DMS153 (cell line): ENCODE results near the gene MAGI2.
"Not testable (repeated sequence)": the region's sequence is repeated elsewhere in the genome, so short reads cannot be mapped to it uniquely, and the experiment has no call there.

Experiments used
- DNase-seq: peaks from one replicate; lab custom pipeline; 2025; lab: John Stamatoyannopoulos, UW

The MAGI2 gene

DNA sequence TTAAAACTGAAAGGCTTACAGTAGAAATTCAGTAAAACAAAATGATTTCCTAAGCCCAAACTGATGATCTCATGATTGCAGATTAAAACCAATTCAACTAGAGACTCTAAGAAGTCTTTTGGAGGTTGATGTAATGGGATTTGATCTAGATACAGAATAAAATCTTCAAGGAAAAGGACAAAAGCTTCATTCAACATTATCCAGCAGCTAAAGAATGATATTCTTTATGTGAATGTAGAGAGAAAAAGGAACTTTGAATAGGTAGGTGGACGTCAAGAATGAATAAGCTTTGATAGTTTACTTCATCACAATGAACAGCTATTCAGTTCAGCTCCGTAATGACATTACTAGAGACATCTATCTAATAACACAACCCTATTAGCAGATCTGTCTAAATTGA lies 910.5 kb downstream of the MAGI2 start:
- DNase-seq: no peak

DNA sequence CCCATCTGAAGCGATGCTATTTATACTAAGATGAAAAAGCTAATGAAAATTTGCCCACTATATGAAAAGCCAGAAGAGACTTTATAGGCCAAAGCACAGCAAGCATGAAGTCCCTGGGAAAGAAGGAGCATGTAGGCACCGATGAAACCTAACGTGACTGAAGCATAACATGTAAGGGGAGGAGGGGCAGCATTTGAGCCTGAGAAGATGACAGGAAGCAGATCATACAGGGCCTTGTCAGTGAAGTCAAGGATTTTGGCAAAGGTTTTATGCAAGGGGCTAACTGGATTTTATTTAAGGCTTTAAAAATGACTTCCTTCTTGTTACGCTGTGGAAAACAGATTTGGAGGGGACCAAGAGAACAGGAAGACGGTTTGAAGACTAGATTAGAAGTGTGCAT lies 910.9 kb downstream of the MAGI2 start:
- DNase-seq: no peak

DNA sequence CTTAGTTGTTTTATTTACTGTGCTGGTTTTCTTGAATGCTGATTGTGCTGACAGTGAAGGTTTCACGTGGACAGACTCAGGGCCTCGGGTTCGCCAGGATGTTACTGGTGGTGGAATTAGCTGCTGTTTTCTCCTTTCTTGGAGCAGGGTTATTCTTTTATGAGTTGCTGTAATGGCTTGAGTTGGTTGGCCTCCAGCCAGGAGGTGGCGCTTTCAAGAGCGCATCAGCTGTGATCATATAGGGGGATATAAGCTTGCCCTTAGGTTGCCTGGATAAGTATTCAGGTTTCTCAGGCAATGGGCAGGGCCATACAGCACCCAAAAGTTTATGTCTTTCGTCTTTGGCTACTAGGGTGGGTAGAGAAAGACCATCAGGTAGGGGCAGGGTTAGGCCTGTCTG lies 913.6 kb downstream of the MAGI2 start:
- DNase-seq: no peak

DNA sequence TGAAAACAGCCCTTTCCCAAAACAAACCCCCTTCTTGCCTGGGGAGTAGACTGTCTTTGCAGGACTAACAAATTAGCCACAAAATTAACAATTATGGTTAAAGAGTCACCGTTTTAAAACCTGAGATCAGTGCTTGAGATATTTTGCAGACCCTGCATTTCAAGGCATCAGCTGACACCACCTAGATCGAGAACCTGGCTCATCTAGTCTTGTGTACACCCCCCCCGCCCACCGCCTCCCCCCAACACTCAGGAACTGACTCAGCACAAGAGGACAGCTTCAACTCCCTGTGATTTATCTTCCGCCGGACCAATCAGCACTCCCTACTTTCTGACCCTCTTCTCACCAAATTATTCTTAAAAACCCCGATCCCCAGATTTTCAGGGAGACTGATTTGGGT lies 917.8 kb downstream of the MAGI2 start:
- no peak for DNase-seq

DNA sequence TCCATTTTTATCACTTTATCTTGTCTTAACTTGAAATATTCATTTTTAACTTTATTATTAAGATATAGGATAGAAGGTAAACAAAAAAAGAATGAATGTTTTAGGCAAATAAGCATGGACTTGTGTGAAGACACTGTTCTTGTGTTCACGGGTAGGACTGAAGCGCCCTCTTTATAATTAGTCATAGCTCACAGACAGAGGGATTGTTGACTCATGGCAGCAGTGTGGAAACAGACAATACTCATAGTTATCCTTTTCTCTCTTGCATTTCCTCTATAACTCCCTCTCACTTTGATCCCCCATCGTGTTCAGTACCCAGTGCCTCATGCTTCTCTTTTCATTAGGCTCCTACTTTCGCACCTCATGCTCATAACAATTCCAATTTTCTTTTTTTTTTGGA lies 923.1 kb downstream of the MAGI2 start:
- DNase-seq: peak; percentile 49

DNA sequence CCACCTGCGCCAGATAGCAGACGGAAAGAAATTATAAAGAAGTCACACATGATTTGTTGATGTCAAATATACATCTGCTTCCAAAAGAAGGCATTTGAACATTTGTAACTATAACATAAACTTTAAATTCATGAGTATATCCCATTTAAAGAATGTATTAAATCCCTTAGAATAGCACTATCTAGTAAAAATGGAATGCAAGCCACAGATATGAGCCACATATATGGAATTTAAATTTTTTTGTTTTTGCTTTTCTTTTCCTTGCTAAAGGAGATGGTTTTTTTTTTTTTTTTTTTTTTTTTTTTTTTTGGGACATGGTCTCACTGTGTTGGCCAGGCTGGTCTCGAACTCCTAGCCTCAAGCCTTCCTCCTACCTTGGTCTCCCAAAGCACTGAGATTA lies 924.1 kb downstream of the MAGI2 start:
- no peak for DNase-seq

DNA sequence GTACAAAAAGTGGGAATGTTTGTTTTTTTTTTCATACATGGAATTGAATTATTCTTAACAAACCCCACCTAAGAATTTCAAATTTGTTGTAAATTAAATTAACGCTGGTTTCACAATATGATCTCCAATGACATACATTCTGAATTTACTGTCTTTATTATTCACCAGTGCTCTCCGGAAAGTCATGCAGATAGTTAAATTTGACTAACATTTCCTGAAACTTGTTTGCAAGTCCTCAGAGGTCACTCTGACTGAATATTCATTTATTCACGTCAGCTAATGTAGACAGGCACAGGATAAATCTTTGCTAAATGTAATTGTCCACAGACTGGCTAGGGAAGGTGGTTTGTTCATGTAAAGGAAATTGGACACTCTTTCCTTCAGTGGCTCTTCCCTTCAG lies 924.5 kb downstream of the MAGI2 start:
- DNase-seq: no peak

DNA sequence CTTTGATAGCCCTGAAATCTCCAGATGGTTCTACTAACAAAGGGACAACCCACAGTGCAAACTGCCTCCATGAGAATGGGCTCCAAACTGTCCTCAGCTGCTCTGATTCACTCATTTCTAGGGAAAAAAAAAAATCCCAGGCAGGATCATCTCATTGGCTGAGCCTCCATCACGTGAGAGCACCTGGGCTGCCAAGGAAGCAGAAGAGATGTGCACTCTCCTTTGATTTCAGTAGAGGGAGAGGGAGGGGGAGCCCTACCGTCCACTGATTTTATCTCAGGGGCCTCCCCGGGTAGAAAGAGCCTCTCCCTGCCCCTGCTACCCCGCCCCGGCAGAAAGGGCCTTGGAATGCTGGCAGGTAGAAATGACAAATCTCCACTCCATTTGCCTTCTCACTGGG lies 929.5 kb downstream of the MAGI2 start:
- DNase-seq: no peak

DNA sequence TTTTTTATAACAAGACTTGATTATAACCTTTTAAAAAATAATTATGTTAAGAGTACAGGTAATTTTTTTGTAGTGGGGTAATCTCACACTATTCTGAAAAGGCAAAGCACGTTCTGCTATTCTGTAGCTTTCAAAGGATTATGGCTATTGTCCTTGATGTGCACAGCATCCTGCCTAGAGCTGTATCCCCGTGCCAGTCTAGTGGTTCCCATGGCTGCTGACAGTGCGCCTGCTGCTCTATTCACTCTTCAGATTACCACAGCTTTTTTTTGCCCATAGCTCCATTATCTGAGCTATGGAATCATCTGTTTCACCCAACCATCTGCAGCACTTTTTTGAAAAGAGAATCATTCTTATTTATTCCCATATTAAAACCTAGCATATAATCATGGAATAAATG lies 931.5 kb downstream of the MAGI2 start:
- no peak for DNase-seq

DNA sequence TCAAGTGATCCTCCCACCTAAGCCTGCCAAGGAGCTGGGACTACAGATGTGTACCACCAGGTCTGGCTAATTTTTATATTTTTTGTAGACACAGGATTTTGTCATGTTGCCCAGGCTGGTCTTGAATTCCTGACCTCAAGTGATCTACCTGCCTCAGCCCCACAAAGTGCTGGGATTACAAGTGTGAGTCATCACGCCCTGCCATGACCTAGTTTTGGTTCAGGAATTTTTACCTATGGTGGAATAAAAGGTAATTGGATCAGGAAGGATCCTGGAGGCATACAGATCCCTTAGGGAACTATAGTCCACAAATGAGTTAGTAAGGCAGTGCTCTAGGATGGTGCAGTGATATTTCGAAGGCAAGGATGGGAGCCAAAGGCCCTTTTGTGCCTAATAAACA lies 937.0 kb downstream of the MAGI2 start:
- DNase-seq: no peak

DNA sequence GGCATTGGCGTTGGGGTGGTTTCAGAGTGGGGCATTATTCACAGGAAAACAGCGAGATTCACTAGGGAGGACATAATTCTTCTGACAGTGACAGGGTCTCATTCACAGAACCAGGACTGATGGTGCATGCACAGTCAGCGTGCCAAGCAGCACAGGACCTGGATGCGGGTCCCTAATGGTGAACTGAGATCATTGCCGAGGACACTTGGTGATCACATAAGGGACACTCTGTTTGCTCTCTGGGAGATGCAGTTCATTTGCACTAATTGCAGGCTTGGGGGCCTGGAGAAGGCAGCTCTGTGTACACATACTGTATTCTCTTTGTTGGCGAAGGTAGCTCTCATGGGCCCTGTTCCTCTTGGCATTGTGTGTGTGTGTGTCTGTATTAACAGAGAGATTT lies 938.8 kb downstream of the MAGI2 start:
- no peak for DNase-seq

DNA sequence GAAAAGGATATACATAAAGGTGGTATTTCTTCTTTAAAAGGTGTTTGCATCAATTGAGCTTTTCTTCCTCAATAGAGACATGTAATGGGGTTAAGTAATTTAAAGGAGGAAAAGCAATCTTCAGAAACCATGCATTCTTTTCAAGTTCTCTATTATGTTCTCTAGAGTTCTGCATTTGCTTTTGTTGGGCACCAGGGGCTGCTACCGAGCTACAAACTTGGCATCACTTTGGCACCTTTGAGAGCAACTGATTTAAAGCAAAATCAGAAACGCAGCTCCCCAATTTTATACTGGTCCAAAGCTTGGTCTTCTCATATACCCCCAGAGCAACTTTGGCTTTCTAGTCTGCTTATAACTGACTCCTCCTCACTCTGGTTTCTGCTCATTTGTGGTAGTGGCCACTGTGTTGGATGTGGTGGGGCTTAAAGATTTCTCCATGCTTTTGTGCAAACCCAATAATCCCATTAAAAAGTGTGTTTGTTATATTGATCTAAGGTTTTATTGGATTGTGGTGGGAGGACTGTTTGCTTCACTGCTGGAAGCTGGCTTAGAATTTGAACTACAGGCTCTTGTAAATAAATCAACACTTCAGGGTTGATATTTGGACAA lies 942.8 kb downstream of the MAGI2 start:
- DNase-seq: no peak

DNA sequence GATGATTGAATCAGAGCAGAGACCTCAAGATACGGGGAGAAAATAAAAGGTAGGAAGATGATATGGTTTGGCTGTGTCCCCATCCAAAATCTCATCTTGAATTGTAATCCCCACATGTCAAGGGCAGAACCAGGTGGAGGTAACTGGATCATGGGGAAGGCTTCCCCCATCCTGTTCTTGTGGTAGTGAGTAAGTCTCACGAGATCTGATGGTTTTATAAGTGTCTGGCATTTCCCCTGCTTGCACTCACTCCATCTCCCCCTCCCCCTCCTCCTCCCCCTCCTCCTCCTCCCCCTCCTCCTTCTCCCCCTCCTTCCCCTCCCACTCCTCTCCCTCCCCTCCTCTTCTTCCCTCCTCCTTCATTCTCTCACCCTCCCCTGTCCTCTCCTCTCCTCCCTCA lies 950.2 kb downstream of the MAGI2 start:
- not testable (repeated sequence) for DNase-seq

DNA sequence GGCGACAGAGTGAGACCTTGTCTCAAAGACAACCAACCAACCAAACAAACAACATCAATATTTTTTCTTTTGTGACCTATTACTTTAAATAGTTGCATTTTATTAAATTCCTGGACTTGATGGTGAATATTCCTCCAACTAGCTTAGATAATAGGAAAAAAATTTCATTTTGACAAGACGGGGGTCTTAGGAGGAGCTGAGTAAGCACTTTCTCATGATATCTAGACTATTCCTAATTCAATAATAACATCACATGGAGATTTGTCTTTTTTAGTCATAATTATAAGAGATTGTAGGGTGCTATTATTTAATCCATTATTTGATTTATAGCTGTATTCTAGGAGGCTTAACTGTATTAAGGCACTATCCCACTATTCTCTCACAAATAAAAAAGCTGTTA lies 952.4 kb downstream of the MAGI2 start:
- DNase-seq: no peak

DNA sequence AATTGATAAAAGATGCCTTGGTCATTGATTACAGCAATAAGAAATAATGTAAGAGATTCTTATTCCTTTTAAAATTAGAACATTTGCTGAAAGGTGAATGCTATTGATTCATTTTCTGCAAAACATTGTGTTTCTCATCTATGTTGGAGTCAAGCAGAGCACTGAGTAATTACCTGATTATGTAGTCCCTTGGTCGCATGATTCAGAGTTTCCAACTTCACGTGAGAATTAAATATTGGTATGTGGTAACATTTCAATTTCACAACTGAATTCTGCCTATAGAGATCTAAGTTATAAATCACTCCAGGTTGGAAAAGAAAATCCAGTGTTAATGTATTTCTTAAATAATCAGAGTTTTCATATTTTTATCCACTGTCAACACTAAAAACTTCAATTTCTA lies 953.5 kb downstream of the MAGI2 start:
- no peak for DNase-seq

DNA sequence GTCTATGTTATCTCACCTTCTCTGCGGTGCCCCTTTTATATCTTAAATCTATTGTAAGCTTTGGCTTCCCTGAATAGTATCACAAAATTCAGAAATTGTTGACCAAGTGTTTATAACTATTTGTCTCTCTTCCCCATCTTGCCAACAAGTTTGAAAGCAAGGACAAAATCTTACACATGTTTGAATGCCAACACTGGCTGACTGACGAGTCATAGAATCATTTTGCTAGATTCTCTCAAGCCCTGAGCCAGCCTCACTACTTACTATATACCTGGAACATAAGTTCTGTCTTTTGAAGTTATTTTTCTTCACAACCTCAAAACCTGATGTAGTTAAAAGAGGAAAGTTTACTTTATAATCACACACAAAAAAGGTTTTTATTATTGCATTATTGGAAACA lies 954.2 kb downstream of the MAGI2 start:
- no peak for DNase-seq

DNA sequence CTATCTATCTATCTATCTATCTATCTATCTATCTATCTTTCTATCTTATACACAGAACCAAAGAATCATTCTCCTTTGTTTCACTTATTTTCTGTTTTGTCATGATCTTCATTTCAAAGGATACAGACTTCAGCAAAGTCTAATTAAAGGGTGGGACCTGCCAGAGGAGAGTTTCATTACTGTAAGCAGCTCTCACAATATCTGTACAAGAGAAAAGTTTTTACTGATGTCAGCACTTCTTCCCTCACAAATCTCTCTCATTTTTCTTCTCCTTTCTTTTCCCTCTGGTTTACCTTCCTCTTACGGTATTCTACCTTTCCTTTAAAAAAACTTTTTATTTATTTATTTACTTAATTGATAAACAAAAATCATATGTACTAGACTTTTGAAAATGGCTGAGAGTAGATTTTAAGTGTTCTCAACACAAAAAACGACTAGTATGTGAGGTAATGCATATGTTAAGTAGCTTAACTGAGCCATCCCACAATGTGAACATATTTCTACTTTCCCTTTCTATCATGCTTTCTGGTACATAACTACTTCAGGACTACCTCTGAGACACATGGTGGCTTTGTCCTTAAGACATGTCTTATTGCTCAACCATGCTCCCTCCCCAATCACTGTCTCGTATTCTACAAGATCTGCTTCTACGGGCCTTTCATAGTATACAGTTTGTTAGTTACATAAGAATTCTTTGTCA lies 955.6 kb downstream of the MAGI2 start:
- DNase-seq: no peak

DNA sequence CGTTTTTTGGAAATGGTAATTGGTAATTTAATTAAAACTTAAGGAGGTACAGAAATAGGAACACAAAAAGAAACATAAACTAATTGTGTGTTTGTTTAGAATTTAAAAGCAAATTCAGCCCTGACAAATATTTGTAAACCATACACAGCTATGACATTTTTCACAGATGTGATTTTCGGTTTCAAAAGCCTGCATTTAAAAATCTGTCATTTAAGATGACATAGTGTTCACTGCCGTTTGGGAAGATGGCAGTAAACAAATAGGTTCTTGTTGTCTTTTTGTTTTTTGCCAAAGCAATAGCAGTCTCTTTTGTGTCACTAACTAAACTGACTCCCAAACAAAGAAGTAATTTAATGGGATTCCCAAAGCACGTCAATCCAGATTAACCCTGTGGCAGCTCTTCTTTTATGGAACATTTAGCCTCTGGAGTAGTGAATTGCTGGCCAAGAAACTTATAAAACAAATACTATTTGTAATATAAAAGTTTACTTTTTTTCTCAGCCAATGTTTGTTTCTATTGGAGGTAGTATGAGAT lies 957.3 kb downstream of the MAGI2 start:
- no peak for DNase-seq

DNA sequence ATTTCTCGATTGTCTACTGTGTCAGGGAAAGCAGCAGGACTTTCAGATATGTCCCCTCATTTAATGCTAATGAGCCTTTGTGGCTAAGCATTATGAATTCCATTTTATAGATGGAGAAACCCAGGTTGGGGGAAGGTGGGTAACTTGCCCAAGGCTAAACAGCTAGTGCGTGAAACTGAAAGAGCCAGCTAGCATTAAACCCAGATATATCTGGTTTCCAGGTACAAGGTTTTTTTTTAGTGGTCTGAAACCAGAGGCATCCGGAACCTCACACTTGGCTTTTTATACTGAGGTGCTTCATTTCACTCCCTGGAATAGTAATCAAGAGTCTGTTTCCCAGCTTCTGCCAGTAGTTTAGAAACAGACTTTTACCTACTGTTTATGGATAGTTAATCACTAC lies 960.1 kb downstream of the MAGI2 start:
- DNase-seq: no peak

DNA sequence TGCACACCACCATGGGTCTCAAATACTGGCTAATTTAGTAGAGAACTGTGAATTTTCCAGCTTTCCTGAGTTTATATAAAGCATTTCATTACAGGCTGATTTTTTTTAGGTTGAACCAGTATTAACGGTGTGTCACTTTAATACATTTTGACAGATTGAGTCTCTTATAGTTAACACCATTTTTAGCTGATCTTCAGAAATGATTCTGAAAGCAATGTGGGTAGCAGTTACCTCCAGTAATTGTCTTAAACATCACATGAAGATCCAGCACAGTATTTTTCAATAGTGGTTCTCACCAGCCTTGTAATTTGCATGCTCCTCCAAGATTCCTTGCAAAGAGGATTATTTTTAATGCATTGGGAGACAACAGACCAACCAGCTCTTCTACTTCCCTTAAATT lies 961.3 kb downstream of the MAGI2 start:
- no peak for DNase-seq

DNA sequence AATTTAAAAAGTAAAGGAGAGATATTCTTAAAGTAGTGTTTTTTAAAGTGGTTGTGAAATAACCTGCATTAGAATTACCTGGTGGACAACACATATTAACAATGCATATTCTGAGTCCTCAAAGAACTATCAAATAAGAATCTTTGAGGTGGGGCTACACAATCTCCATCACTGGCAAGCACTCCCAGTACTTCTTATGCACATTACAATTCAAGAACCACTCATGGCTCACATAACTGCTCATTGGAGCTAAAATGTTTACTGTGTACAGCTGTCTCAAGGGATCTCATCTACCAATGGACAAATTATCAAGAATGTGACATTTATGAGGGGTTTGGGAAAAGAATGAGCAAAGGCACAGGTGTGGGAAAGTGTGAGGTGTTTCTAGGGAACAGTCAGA lies 962.9 kb downstream of the MAGI2 start:
- no peak for DNase-seq

DNA sequence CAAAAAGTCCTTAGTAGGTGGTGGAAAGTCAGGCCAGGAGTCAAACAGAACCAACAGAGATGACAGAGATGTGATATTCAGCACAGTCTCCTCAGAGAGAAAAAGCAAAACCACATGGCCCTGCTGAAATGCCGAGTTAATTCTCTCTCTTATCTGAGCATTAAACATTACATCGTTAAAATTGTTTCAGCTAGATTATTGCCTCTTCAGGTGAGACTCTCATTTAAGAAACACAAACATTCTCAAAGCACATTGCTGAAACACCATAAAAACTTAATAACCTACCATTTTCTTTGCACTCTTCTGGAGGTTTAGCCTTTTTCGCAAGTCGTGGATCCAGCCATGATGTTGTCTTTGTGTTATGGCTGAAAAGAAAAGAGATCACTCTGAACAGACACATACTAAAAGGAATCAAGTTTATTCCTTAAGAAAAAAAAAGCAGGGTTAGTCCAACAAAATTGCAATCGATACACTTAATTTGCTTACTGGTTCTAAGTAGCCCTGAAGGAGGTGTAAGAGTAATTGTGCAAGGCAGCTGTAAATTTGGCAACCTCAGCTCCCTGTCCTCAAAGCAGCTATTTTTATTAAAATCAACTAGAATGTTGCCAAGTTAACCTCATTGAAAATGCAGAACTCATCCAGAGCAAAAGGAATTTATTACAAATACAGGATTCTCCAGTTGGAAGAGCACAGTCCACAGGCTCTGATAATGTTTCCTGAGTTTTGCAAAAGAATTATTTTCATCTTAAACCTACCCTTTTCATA lies 963.8 kb downstream of the MAGI2 start:
- DNase-seq: no peak

DNA sequence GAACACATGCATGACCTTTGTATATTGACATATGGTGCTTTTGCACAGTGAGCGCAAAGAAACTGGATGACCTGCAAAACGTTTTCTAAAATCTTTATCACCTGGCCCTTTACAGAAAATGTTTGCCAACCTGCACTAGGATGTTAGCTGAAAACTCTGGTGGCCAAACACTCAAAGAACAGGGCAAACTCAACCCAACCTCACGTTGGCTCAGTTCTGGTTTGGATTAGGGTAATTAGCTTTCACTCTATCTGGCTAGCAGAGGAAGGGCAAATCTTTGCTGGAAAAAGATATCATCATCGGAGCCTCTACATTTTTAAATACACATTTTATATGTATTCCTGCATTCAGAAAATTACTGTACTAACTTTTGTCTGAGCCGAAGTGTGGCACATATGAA lies 966.0 kb downstream of the MAGI2 start:
- no peak for DNase-seq
